Subcutaneous adipose tissue (tissue), 4 donors: Measurements from ENCODE around the gene LBP. TPM values are rescaled to one million over a fixed set of nuclear protein-coding genes. Genes with fewer than 3 reads are reported as not detected.

Experiments used
- CTCF ChIP-seq: fragments of 450-650 bp; IDR thresholded peaks from one replicate; pipeline ENCODE4 v1.5.1; 2016; ENCODE audit warnings: low read depth, mild to moderate bottlenecking, control low read depth, antibody characterized with exemption, moderate library complexity
- total RNA-seq, 4 donors: library from RNA; depleted of rRNA; stranded (reverse); fragments of >200 nt; gene quantifications; one replicate each; pipeline ENCODE4 v1.1.0, GENCODE V29; 2016

Gene LBP
- total RNA-seq = 10 to 100 TPM in 3 of 4 donors, 1 to 10 TPM in 1; 2.6 to 34.4 (median 15.3) TPM

GRCh38 chr20:38346247-38346651 is at the start of gene LBP:
TSS of gene LBP (plus strand) at chr20:38346482. CDS start at chr20:38346517, 35 bp downstream.
- no peak for TF ChIP-seq CTCF

GRCh38 chr20:38297916-38298674 is 48.2 kb upstream of the LBP start:
- TF ChIP-seq CTCF = no peak

- TF ChIP-seq CTCF = no peak
These were observed 47.5 kb upstream of the LBP start for GRCh38 chr20:38298768-38299288.

- TF ChIP-seq CTCF = no peak
These were observed 46.3 kb upstream of the LBP start for GRCh38 chr20:38299963-38300362.

- no peak for TF ChIP-seq CTCF
These were observed 45.8 kb upstream of the LBP start for GRCh38 chr20:38300438-38300837.

- TF ChIP-seq CTCF = no peak
These were observed 45.0 kb upstream of the LBP start for GRCh38 chr20:38301309-38301708.

- no peak for TF ChIP-seq CTCF
These were observed 43.5 kb upstream of the LBP start for GRCh38 chr20:38302786-38303185.
